CD4-positive, alpha-beta T cell treated with Interleukin-17A for 4 hours (primary cell): ENCODE measurements around the gene ASB1.

Experiments
- DNase-seq: peaks from one replicate; pipeline ENCODE4 v3.0.0-alpha.2; 2020; ENCODE audit warnings: mixed read lengths

Gene ASB1

DNA sequence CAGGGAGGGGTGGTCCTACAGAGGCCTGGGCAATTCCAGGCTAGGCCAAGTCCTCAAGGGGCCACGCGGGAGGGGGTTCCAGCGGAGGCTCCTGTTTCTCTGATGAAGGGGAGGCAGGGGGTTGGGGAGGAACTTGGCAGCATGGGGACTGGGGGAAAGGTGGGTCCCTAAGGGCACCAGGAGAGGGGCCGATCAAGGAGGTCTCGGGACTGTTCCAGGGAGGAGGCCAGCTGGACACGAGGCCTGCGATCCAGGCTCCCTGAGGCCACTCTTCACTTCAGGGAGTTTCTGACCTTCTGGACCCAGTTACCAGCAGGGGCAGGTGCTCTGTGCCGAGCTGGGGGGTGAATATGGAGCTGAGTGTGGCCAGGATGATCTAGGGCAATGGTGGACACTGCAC, 71.5 kb downstream of the ASB1 start:
- no peak for DNase-seq

- no peak for DNase-seq
Observed at GRCh38 chr2:238498691-238499295, 72.1 kb downstream of the ASB1 start.

DNA sequence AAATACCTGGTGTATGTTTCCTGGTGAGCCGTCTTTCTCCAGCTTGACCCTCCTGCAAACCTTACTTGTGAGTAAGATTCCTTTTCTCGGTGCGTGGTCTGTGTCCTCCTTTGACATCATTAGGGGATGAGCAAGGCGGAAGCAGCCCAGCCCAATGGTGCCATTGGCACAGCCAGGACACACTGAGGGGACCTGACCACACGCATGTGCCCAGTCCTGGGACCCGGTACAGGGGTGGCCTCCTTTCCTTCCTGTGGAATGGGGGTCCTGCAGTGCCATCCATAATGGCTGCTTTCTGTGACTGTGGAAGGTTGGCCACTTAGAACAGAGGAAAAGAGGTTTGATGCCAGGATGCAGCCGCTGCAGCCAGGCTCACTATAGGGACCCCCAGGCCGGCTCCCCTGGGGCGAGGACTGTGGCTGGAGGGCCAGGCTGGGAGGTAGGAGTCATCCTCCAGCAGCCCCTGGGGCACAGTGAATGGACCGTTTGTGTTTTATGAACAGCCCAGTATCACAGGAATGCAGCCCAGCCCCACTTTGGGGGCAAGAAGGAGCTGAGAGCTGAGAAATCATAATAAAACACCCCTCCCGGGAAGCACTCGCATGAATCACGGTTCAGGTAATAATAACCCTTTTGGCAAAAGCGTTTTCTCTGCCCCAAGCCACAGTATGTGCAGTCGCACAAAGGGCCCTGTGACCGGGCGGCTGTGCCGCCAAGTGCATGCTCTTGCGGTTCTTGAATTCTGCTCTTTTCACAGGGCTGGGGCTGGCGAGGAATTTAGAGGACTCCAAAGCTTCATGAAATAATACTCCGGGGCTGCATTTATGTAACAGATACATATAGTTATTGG, 73.2 kb downstream of the ASB1 start:
- DNase-seq: no peak

GRCh38 chr2:238501311-238501710, 74.6 kb downstream of the ASB1 start:
- DNase-seq: no peak
